Activated T-helper 17 cell treated with anti-CD3 and anti-CD28 coated beads, Interleukin-2, amount 50 U/mL, for 72 hours (primary cell): Measurements from ENCODE around the gene ANKH. TPM values are rescaled to one million over a fixed set of nuclear protein-coding genes. Genes with fewer than 3 reads are reported as not detected.

Source experiments
- ATAC-seq: fragments of 150-1000 bp; cut with Tn5 transposase; replicated peaks from 2 replicates; pipeline ENCODE4 v1.10.0; 2021; ENCODE audit warnings: mild to moderate bottlenecking, moderate library complexity
- H3K27ac Mint-ChIP-seq: one replicate; pipeline ENCODE4 v1.8.0; 2022; ENCODE audit warnings: mixed read lengths
- H3K27me3 Mint-ChIP-seq: one replicate; pipeline ENCODE4 v1.8.0; 2022; ENCODE audit warnings: mixed read lengths
- H3K36me3 Mint-ChIP-seq: one replicate; pipeline ENCODE4 v1.8.0; 2022; ENCODE audit warnings: low read depth, mild to moderate bottlenecking, mixed read lengths
- H3K4me1 Mint-ChIP-seq: one replicate; pipeline ENCODE4 v1.8.0; 2022; ENCODE audit warnings: mixed read lengths
- H3K4me3 Mint-ChIP-seq: one replicate; pipeline ENCODE4 v1.8.0; 2022; ENCODE audit warnings: mild to moderate bottlenecking, mixed read lengths
- H3K9me3 Mint-ChIP-seq: one replicate; pipeline ENCODE4 v1.8.0; 2022; ENCODE audit warnings: mixed read lengths
- total RNA-seq, 2 donors: library from RNA; stranded (reverse); gene quantifications; one replicate each; pipeline ENCODE4 v1.2.3, GENCODE V29; 2022

The ANKH gene
- total RNA-seq, 2 donors from 2014 or later = 101 to 193 TPM

DNA sequence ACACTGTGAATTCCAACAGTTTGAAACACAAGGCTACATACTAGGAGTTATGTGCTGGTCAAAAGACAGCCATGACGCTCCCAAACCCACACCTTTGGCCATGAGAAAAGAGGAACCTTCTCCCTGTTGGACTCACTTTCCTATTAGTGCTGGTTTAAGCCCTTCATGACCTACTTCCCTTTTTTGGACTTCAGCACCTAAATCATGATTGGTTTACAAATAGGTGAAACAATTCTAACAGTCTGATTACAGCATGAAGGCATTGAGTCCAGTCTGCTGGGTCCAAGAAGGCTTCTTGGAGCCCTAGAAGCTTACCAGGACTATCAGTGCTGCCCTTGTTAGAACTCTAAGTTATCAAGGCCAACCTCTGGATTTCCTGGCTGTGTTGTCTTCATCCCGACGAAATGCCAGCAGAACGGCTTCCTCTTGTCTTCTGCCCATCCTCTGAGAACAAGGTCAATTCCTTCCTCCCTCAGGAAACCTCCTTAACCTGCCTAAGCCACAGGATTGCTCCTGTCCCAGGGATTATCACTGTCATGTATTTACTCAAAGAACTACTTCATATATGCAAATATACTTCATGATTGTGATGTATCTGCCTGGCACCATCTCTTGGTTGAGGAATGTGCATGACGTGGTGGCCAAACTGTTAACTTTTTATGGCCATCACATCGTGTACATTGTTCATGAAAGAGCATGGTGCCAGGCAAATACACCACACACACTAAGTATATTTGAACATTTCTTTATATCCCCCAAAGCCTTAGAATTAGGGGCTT is 83.6 kb downstream of the ANKH start:
- Mint-ChIP-seq H3K4me1 (peaks cover 34% of the 10 kb centered on the region), H3K27ac (peak overlapping the region; percentile 53), H3K27me3 (no peaks in the 10 kb centered on the region), H3K4me3 (no peak overlapping the region), H3K9me3 (no peaks in the 10 kb centered on the region), H3K36me3 (peaks cover 12% of the 10 kb centered on the region)
- no peak for ATAC-seq

- Mint-ChIP-seq H3K36me3 (peaks cover 41% of the 10 kb centered on the region), H3K27ac (peak overlapping the region; percentile 76), H3K27me3 (no peaks in the 10 kb centered on the region), H3K4me1 (peaks cover 37% of the 10 kb centered on the region), H3K4me3 (peak overlapping the region; percentile 46), H3K9me3 (no peaks in the 10 kb centered on the region)
- peak; percentile 98 for ATAC-seq
Measured at GRCh38 chr5:14783691-14784090, 87.9 kb downstream of the ANKH start.

GRCh38 chr5:14782591-14782990 is 89.0 kb downstream of the ANKH start:
- no peaks in the 10 kb centered on the region for H3K27me3 Mint-ChIP-seq
- H3K27ac Mint-ChIP-seq = no peak overlapping the region
- peaks cover 35% of the 10 kb centered on the region for H3K36me3 Mint-ChIP-seq
- H3K4me3 Mint-ChIP-seq = no peak overlapping the region
- no peaks in the 10 kb centered on the region for H3K9me3 Mint-ChIP-seq
- ATAC-seq = no peak
- H3K4me1 Mint-ChIP-seq = peaks cover 39% of the 10 kb centered on the region

GRCh38 chr5:14781106-14781505 is 90.5 kb downstream of the ANKH start:
- Mint-ChIP-seq H3K4me3 (no peak overlapping the region), H3K4me1 (peaks cover 44% of the 10 kb centered on the region), H3K27me3 (no peaks in the 10 kb centered on the region), H3K9me3 (no peaks in the 10 kb centered on the region), H3K27ac (peak overlapping the region; percentile 75), H3K36me3 (peaks cover 32% of the 10 kb centered on the region)
- peak; percentile 39 for ATAC-seq

GRCh38 chr5:14779975-14780374 is 91.6 kb downstream of the ANKH start:
- Mint-ChIP-seq H3K36me3 (peaks cover 30% of the 10 kb centered on the region), H3K4me3 (no peak overlapping the region), H3K27me3 (no peaks in the 10 kb centered on the region), H3K4me1 (peaks cover 51% of the 10 kb centered on the region), H3K9me3 (no peaks in the 10 kb centered on the region), H3K27ac (no peak overlapping the region)
- ATAC-seq = no peak

GRCh38 chr5:14778792-14779070 is 92.8 kb downstream of the ANKH start:
- no peak for ATAC-seq
- peaks cover 30% of the 10 kb centered on the region for H3K36me3 Mint-ChIP-seq
- peaks cover 52% of the 10 kb centered on the region for H3K4me1 Mint-ChIP-seq
- no peak overlapping the region for H3K4me3 Mint-ChIP-seq
- peak overlapping the region; percentile 62 for H3K27ac Mint-ChIP-seq
- H3K9me3 Mint-ChIP-seq = no peaks in the 10 kb centered on the region
- H3K27me3 Mint-ChIP-seq = no peaks in the 10 kb centered on the region

DNA sequence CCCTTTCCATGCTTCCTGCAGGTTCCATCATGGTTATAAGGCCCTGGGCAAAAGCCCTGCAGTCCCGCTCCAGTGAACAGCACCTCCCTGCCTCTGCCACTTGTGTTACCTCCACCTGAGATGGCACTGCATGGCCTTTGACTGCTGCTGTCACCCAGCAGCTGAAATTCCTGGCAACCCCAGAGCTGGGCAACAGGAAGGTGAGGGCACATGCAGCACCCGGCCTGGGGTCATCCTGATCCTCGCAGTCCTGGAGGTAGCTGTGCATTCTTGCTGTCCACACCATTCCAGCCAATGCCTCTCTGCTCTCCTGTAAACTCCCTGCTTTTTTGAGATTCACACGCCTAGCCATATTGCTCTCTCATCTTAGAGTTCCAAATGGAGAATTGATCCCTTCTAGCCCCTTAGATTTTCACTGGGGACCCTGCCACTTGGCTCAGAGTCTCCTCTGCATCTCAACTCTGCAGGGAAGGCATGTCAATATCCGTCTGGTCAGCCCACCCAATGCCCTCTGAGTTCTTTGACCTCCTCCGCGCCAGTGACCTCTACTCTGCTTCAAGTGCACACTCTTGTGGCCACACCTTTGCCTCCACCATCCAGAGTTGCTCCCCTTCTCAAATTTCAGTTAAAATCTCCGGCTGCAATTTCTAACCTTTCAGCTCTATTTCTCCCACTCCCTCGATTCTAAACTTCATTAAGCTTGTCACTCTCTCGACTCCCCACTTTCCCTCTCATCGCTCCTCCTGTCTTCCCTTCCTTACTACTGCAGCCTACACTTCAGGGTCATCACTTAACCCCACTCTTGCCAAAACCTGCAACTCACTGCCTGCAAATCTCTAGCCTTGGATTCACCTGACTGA is 93.4 kb downstream of the ANKH start:
- no peak for ATAC-seq
- H3K27ac Mint-ChIP-seq = peak overlapping the region; percentile 62
- peaks cover 50% of the 10 kb centered on the region for H3K4me1 Mint-ChIP-seq
- H3K27me3 Mint-ChIP-seq = no peaks in the 10 kb centered on the region
- H3K4me3 Mint-ChIP-seq = no peak overlapping the region
- H3K36me3 Mint-ChIP-seq = peaks cover 30% of the 10 kb centered on the region
- no peaks in the 10 kb centered on the region for H3K9me3 Mint-ChIP-seq

DNA sequence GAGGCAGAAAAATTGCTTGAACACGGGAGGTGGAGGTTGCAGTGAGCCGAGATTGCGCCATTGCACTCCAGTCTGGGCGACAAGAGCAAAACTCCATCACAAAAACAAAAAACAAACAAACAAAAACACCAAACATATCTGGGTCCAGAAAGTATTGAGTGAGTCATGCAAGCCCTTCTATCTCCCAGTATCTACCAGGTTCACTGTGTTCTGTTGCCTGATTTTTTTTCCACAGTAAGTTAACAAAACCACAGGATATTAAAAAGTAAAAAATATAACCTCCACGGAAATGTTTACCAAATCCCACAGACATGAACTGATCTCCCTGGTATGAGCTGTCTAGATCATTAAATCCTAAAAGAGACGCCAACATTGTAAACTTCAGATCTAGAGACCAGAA is 94.4 kb downstream of the ANKH start:
- Mint-ChIP-seq H3K36me3 (peaks cover 25% of the 10 kb centered on the region), H3K4me1 (peaks cover 53% of the 10 kb centered on the region), H3K9me3 (no peaks in the 10 kb centered on the region), H3K27ac (peak overlapping the region; percentile 62), H3K27me3 (no peaks in the 10 kb centered on the region), H3K4me3 (no peak overlapping the region)
- ATAC-seq = no peak

DNA sequence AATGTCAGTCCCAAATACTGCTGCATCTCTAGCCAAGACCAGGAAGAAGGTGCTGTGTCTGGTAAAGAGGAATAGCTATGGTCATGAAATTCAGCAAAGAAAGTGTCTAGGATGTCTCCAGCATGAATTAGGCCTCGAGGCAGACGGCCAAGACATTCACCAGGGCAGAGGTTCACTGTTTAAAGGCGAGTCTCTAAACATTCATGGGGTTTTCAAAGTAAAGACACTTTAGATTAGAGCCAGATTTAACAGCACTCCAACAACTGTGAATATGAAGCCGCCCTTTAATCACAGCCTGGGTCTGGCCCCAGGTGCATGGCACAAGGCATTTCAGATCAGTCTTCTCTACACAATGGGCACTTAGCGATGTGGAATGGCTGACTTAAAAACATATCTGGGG is 95.0 kb downstream of the ANKH start:
- Mint-ChIP-seq H3K27ac (peak overlapping the region; percentile 8), H3K36me3 (peaks cover 23% of the 10 kb centered on the region), H3K9me3 (no peaks in the 10 kb centered on the region), H3K4me1 (peaks cover 53% of the 10 kb centered on the region), H3K27me3 (no peaks in the 10 kb centered on the region), H3K4me3 (no peak overlapping the region)
- ATAC-seq = no peak

DNA sequence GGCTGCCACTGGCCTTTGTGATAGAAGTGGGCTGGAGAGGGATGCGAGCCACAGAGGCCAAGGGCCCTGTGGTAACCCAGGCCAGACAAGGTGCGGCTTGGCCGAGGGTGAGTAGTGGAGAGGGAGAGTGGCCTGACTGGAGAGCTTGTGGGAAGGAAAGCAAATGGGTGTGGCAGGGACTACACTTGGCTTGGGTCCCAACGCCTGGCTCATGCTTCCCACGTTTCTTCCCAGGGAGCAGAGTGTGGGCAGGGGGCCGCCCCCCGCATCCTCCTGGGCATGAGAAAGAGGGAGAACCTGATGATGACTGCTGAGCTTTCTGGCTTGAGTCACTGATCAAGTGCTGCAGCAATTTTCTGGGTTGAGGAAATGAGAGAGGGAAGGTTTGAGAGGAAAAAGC is 95.7 kb downstream of the ANKH start:
- ATAC-seq = no peak
- H3K27me3 Mint-ChIP-seq = no peaks in the 10 kb centered on the region

DNA sequence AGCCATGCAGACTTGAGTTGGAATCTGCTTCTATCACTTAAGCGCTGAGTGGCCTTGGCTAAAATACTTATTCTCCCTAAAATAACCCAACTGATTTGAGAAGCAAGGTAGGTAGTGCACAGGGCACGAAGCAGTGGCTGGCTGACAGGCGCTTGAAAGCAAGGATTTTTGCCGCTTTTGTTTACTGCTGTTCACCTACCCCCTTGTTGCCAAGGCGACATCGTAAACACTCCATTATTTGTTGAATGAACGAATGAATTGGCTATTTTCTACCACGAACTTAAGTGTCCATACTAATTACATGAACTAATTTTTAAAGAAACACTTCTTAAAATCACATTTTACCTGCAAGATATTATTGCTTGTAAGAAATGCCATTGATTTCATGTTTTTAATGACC is 98.0 kb downstream of the ANKH start:
- Mint-ChIP-seq H3K9me3 (no peaks in the 10 kb centered on the region), H3K27me3 (no peaks in the 10 kb centered on the region), H3K27ac (no peak overlapping the region), H3K36me3 (peaks cover 7% of the 10 kb centered on the region), H3K4me3 (no peak overlapping the region), H3K4me1 (peaks cover 44% of the 10 kb centered on the region)
- no peak for ATAC-seq

More for the DNA sequence above, 95.7 kb downstream of the ANKH start:
- Mint-ChIP-seq H3K4me3 (no peak overlapping the region), H3K27ac (peak overlapping the region; percentile 8), H3K4me1 (peaks cover 53% of the 10 kb centered on the region), H3K36me3 (peaks cover 15% of the 10 kb centered on the region), H3K9me3 (no peaks in the 10 kb centered on the region)

DNA sequence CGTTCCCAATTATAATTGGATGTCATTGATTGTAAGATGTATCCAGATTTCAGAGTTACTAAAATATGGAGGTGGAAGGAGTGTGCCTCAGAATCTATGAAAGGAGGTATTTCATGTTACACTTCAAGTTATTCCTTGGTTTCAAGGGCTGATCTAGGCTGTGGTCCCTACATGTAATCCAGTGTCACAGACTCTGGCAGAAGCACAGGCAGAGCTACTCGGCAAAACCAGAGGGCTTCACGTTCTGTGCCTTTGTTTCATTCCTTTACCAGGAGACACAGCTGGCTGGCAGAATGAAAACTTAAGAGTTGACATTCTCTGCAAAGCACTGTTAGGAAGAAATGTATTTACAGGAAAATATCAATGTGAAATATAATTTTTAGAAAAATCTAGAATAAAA is 99.6 kb downstream of the ANKH start:
- H3K36me3 Mint-ChIP-seq = peaks cover 19% of the 10 kb centered on the region
- H3K4me3 Mint-ChIP-seq = no peak overlapping the region
- ATAC-seq = no peak
- H3K27ac Mint-ChIP-seq = no peak overlapping the region
- no peaks in the 10 kb centered on the region for H3K9me3 Mint-ChIP-seq
- no peaks in the 10 kb centered on the region for H3K27me3 Mint-ChIP-seq
- peaks cover 42% of the 10 kb centered on the region for H3K4me1 Mint-ChIP-seq

DNA sequence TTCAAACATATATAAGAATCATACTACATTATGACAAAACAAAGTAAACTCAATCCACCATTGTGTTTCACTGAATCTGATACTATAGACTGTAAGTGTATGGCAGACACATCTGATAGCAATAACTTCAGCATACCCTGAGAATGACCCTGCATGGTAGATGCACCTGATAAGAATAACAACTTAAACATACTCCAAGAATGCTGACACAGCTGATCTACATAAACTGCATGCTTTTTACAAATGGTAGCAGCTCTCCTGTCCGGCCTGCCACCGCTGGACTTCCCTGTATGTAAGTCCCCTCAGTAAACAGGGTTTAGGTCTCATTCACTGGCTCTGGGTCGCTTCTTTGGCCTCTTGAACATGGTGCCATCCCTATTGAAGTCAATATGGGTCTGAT is 100.4 kb downstream of the ANKH start:
- peaks cover 27% of the 10 kb centered on the region for H3K36me3 Mint-ChIP-seq
- no peaks in the 10 kb centered on the region for H3K27me3 Mint-ChIP-seq
- H3K4me3 Mint-ChIP-seq = no peak overlapping the region
- no peaks in the 10 kb centered on the region for H3K9me3 Mint-ChIP-seq
- H3K27ac Mint-ChIP-seq = peak overlapping the region; percentile 46
- H3K4me1 Mint-ChIP-seq = peaks cover 40% of the 10 kb centered on the region
- ATAC-seq = no peak

DNA sequence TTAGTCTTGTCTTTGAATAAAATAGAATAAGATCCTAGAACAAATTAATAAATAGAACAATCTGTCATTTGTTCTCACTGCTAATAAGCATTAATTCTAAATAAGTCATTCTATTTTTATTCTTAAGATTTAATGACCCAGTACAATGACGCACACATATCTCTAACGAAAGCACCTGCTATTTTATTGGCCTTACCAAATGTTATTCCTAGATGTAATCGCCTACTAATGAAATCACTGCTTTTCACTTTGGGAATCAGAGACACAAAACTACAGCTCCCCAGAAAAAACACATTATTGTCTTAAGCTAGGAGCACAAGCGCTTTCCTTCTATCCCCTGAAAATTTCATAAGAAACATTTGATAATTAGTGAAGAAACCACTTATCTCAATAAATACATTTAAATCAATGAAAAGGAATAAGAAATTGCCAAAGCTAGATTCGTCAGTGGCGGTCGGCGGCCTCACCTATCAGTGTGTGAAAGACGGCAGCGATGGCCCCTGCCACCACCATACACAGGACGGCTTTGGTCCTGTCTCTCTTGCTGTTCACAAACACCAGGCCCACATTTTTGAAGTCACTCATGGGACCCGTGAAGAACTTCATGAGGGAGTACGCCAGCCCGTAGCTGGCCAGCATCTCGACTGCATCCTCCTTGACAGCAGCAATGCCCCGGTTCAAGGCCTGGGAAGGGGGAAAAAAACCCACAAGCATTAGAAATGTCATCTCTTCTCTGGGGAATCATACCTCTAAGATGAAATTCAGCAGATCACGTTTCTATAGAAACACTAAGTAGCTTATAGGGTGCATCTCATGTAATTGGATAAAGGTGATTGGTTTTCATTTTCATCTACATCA is 102.8 kb downstream of the ANKH start:
- H3K4me1 Mint-ChIP-seq = peaks cover 28% of the 10 kb centered on the region
- no peaks in the 10 kb centered on the region for H3K9me3 Mint-ChIP-seq
- ATAC-seq = no peak
- H3K36me3 Mint-ChIP-seq = peaks cover 41% of the 10 kb centered on the region
- H3K4me3 Mint-ChIP-seq = no peak overlapping the region
- no peaks in the 10 kb centered on the region for H3K27me3 Mint-ChIP-seq
- H3K27ac Mint-ChIP-seq = no peak overlapping the region
